Activated CD8-positive, alpha-beta memory T cell treated with anti-CD3 and anti-CD28 coated beads, Interleukin-2, amount 10 ng/mL, durations not matched to agents 7 days and 5 days (primary cell): Measurements from ENCODE around the gene STXBP1. TPM values are rescaled to one million over a fixed set of nuclear protein-coding genes. Genes with fewer than 3 reads are reported as not detected.
"Not testable (repeated sequence)": the region's sequence is repeated elsewhere in the genome, so short reads cannot be mapped to it uniquely, and the experiment has no call there.

Source experiments
- ATAC-seq: fragments of 150-1000 bp; cut with Tn5 transposase; one replicate; pipeline ENCODE4 v1.10.0; 2021; ENCODE audit warnings: moderate library complexity
- CTCF ChIA-PET: fragments of 350-600 bp; sonication (Branson Sonifier 250); formaldehyde crosslinking; loops from one replicate; lab custom pipeline; 2021; ENCODE audit warnings: antibody characterized with exemption; lab: Charles Lee
- DNase-seq: peaks from one replicate; pipeline ENCODE4 v3.0.0-alpha.2; 2020
- H3K27ac Mint-ChIP-seq: one replicate; pipeline ENCODE4 v1.8.0; 2021; ENCODE audit warnings: mild to moderate bottlenecking, mixed read lengths
- H3K27me3 Mint-ChIP-seq: one replicate; pipeline ENCODE4 v1.8.0; 2021; ENCODE audit warnings: mixed read lengths
- H3K36me3 Mint-ChIP-seq: one replicate; pipeline ENCODE4 v1.8.0; 2021; ENCODE audit warnings: mild to moderate bottlenecking, mixed read lengths
- H3K4me1 Mint-ChIP-seq: one replicate; pipeline ENCODE4 v1.8.0; 2021; ENCODE audit warnings: mixed read lengths
- H3K4me3 Mint-ChIP-seq: one replicate; pipeline ENCODE4 v1.8.0; 2021; ENCODE audit warnings: mild to moderate bottlenecking, moderate library complexity, mixed read lengths
- H3K9me3 Mint-ChIP-seq: one replicate; pipeline ENCODE4 v1.8.0; 2022; ENCODE audit warnings: low read depth, mixed read lengths
- total RNA-seq, 2 experiments: library from RNA; stranded (reverse); gene quantifications; one replicate each; pipeline ENCODE4 v1.2.3, GENCODE V29; 2021

STXBP1 gene
- total RNA-seq, 2 experiments from 2014 or later: 22.8 to 26.0 TPM

DNA sequence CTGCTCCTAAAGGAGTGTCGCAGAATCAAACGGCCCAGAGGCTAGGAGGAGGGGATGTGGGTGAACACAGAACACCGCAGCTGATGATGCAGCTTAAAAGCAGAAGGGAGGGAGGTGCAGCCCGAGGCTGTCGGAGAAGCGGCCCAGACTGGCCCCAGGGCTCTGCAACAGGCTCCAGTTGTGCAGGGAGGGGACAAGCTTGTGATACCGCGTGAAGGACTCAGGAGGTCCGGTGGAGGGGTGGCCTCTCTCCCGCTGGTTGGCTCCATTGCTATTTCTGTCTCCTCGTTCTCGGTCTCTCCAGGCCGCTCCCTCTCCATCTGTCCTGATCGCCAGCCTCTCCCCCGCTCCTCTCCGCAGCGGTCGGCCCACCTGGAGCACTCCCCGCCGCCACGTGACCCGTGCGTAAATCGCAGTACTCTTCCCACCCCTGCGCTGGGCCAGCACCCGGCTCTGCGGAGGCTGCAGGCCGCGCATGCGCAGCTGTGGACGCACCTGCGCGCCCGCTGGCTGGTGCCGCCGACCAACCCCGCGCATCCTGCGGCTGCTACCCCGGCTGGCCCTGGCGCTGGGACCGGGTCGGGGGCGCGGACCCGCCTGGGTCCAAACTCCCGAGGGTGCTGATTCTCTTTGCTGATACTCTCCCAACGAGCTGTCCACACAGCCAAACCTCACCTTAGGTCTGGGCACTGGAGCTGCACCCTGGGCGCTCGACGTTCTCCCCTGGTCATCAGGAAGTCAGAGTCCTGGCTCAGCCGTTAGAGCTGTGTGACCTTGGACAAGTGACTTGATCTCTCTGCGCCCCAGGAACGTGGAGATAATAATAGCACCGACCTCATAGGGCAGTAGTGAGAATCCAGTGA, 3.7 kb upstream of the STXBP1 start:
- DNase-seq (peak; percentile 82), ATAC-seq (peak; percentile 65)
- Mint-ChIP-seq H3K36me3 (no peaks in the 10 kb centered on the region), H3K9me3 (no peaks in the 10 kb centered on the region), H3K4me3 (peak overlapping the region; percentile 77), H3K27me3 (peaks cover 30% of the 10 kb centered on the region), H3K27ac (peak overlapping the region; percentile 54), H3K4me1 (peaks cover 24% of the 10 kb centered on the region)
- CTCF ChIA-PET: interaction anchor here (0.6 to 5.6 kb wide), 16 partner anchors 8 to 1085 kb away, joined by 3 to 37 read pairs (median 4); partner anchors contain the start of genes TOR2A and ZNF79

DNA sequence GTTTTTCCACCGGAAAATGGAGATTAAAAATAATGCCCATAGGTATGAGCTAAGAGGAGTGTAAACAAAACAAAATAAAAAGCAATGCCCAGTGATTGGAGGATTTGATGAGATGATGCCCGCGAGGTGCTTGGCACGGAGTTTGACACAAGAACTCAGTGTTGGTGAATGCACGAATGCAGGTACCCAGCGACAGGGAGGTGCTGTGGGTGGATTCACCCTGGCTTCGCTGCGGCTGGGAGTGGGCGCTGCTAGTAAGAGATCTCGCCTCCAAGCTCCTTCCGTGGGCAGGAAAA, 526 bp upstream of the STXBP1 start:
- peak overlapping the region; percentile 58 for H3K27ac Mint-ChIP-seq
- peaks cover 31% of the 10 kb centered on the region for H3K4me1 Mint-ChIP-seq
- ATAC-seq (peak; percentile 3), DNase-seq (no peak)
- H3K27me3 Mint-ChIP-seq: peaks cover 48% of the 10 kb centered on the region
- CTCF ChIA-PET: interaction anchor here (1.0 to 5.6 kb wide), 7 partner anchors 21 to 156 kb away, joined by 3 to 37 read pairs (median 3); partner anchors contain the start of genes PTRH1, TOR2A and TTC16
- H3K9me3 Mint-ChIP-seq: no peaks in the 10 kb centered on the region
- H3K36me3 Mint-ChIP-seq: no peaks in the 10 kb centered on the region
- peak overlapping the region; percentile 85 for H3K4me3 Mint-ChIP-seq

DNA sequence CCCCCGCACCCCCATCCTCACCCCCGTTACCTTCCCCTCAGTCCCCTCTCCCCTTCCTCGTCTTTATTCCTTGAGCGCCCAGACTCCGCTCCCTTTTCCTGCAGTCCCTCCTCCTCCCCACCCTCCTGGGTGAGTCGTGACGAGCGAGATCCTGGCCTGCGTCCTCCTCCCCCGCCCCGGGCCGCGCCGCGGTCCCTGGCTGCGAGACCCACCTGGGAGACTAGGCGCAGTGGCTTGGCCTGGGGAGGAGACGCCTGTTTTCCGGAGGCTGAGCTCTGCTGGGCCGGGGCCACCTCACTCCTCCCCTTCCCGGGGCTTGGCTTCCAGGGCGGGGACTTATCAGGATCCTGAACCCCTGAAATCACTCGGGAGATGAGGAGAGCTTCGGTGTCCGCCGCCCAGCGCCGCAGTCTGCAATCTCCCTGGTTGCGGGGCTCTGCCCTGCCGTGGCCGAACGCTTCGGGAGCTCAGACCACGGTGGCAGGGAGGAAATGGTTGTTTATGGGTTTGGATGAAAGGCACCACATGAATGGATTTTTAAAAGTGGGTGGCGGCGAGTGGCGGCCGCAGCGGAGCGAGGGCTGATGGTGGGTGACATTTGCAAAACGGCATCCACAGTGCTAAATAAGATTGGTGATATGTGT, 984 bp downstream of the STXBP1 start:
- Mint-ChIP-seq H3K27ac (no peak overlapping the region), H3K36me3 (no peaks in the 10 kb centered on the region), H3K4me3 (peak overlapping the region; percentile 68), H3K27me3 (peaks cover 42% of the 10 kb centered on the region), H3K9me3 (no peaks in the 10 kb centered on the region), H3K4me1 (peaks cover 25% of the 10 kb centered on the region)
- CTCF ChIA-PET: interaction anchor here (0.6 to 1.4 kb wide), 6 partner anchors 23 to 189 kb away, joined by 3 to 5 read pairs (median 3); partner anchors contain the start of gene ZNF79
- peak; percentile 59 for DNase-seq
- peak; percentile 5 for ATAC-seq

DNA sequence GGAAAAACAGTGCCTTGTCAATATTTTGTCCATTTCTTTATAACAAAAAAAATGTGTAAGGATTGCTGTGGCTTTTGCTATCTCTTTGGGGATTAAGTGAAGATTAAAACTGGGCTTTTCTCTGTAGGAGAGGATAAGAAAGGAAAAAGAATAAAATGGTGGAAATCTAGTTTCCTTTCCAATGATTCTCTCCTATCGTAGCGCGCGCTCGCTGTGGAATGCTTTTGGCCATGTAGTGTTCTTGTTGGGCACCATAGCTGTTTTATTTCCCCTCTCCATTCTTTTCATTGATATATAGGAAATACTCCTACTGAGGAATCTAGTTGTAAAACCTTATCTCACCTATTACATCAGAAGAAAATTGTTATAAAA, 1.5 kb downstream of the STXBP1 start:
- DNase-seq (no peak), ATAC-seq (no peak)
- H3K27ac Mint-ChIP-seq: no peak overlapping the region
- H3K36me3 Mint-ChIP-seq: no peaks in the 10 kb centered on the region
- H3K4me3 Mint-ChIP-seq: peak overlapping the region; percentile 68
- peaks cover 21% of the 10 kb centered on the region for H3K4me1 Mint-ChIP-seq
- H3K9me3 Mint-ChIP-seq: no peaks in the 10 kb centered on the region
- CTCF ChIA-PET: interaction anchor here (0.6 to 1.4 kb wide), 5 partner anchors 22 to 189 kb away, joined by 3 to 5 read pairs (median 3); partner anchors contain the start of gene ZNF79
- H3K27me3 Mint-ChIP-seq: peaks cover 42% of the 10 kb centered on the region

DNA sequence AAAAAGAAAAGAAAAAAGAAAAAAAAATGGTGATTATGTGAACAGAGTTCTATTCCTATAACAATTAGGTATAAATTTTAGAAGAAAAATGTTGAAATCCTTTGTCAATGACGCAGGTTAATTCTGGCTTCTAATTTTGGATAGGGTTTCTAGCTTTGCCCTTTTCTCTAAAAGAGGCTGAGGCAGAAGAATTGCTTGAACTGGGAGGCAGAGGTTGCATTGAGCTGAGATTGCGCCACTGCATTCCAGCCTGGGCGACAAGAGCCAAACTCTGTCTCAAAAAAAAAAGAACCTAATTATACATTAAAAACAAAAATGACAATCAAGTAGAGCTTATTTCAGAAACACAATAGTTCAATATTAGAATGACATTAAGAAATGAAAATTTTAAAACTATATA, 2.9 kb downstream of the STXBP1 start:
- H3K27me3 Mint-ChIP-seq: peaks cover 29% of the 10 kb centered on the region
- H3K27ac Mint-ChIP-seq: no peak overlapping the region
- peaks cover 15% of the 10 kb centered on the region for H3K4me1 Mint-ChIP-seq
- CTCF ChIA-PET: interaction anchor here (1.1 kb wide), 1 partner anchor 43 kb away, joined by 3 read pairs; no protein-coding TSS in a partner anchor
- no peaks in the 10 kb centered on the region for H3K36me3 Mint-ChIP-seq
- H3K4me3 Mint-ChIP-seq: no peak overlapping the region
- DNase-seq: no peak
- no peak for ATAC-seq
- no peaks in the 10 kb centered on the region for H3K9me3 Mint-ChIP-seq

DNA sequence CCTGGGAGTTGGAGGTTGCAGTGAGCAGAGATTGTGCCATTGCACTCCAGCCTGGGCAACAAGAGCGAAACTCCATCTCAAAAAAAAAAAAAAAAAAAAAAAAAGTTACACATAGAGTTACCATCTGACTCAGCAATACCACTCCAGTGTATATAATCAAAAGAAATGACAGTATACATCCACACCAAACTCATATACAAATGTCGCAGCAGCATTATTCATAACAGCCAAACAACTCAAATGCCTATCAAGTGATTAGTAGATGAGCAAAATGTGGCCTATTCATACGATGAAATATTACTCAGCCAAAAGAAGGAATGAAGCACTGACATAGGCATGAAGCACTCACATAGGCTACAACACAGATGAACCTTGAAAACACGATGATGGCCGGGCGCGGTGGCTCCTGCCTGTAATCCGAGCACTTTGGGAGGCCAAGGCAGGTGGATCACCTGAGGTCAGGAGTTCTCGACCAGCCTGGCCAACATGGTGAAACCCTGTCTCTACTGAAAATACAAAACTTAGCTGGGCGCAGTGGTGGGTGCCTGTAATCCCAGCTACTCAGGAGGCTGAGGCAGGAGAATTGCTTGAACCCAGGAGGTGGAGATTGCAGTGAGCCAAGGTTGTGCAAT, 9.4 kb downstream of the STXBP1 start:
- H3K27me3 Mint-ChIP-seq, H3K27ac Mint-ChIP-seq, H3K36me3 Mint-ChIP-seq, H3K4me1 Mint-ChIP-seq, CTCF ChIA-PET, H3K9me3 Mint-ChIP-seq, DNase-seq, H3K4me3 Mint-ChIP-seq: not testable (repeated sequence)
- ATAC-seq: peak; percentile 66

GRCh38 chr9:127626752-127627493, 14.8 kb downstream of the STXBP1 start:
- no peak overlapping the region for H3K27ac Mint-ChIP-seq
- H3K4me3 Mint-ChIP-seq: no peak overlapping the region
- ATAC-seq: no peak
- H3K27me3 Mint-ChIP-seq: peaks cover 11% of the 10 kb centered on the region
- H3K36me3 Mint-ChIP-seq: no peaks in the 10 kb centered on the region
- CTCF ChIA-PET: no interaction called here
- H3K9me3 Mint-ChIP-seq: no peaks in the 10 kb centered on the region
- no peaks in the 10 kb centered on the region for H3K4me1 Mint-ChIP-seq
- DNase-seq: no peak

DNA sequence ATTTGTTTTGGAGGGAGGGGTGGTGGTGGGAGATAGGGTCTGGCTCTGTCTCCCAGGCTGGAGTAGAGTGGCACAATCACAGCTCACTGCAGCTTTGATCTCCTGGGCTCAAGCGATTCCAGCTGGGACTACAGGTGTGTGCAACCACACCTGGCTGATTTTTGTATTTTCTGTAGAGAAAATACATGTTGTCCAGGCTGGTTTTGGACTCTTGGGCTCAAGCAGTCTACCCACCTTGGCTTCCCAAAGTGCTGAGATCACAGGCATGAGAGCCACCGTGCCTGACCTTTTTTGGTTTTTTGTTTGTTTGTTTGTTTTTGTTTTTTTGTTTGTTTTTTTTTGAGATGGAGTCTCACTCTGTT, 15.4 kb downstream of the STXBP1 start:
- CTCF ChIA-PET: no interaction called here
- no peaks in the 10 kb centered on the region for H3K4me1 Mint-ChIP-seq
- H3K27me3 Mint-ChIP-seq: peaks cover 10% of the 10 kb centered on the region
- H3K9me3 Mint-ChIP-seq: no peaks in the 10 kb centered on the region
- no peaks in the 10 kb centered on the region for H3K36me3 Mint-ChIP-seq
- H3K4me3 Mint-ChIP-seq: no peak overlapping the region
- DNase-seq (no peak), ATAC-seq (no peak)
- H3K27ac Mint-ChIP-seq: no peak overlapping the region

GRCh38 chr9:127628758-127629467, 16.8 kb downstream of the STXBP1 start:
- ATAC-seq (no peak), DNase-seq (no peak)
- Mint-ChIP-seq H3K4me1 (peaks cover 2% of the 10 kb centered on the region), H3K9me3 (no peaks in the 10 kb centered on the region), H3K27ac (no peak overlapping the region), H3K4me3 (no peak overlapping the region), H3K36me3 (no peaks in the 10 kb centered on the region), H3K27me3 (peaks cover 10% of the 10 kb centered on the region)
- CTCF ChIA-PET: no interaction called here

DNA sequence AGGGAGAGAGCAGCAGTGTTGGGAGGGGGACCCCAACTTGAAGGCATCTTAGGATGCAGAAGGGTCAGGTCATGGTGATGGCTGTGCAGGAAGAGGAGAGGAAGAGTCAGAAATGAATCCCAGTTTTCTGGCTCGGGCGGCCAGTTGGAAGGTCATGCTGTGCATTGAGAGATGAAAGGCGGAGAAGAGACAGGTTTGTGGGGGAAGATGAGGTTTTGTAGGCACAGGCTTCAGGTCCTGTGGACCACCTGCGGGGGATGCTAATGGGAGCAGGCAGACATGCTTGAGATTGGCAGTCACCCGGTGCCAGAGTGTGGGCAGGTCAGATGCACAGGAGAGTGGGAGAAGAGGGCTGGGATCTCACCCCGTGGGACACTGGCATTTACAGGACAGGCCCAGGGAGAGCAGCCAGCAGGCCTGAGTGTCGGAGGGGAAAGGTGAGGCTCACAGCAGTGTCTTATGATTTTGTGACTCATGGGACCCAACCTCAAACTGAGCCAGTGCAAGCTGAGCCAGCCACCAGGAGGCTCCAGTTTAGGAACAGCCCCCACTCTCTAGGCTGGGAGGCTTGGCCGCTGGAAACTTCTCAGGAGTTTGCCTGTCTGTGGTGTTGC, 17.5 kb downstream of the STXBP1 start:
- Mint-ChIP-seq H3K36me3 (no peaks in the 10 kb centered on the region), H3K4me1 (peaks cover 7% of the 10 kb centered on the region), H3K27ac (no peak overlapping the region), H3K4me3 (no peak overlapping the region), H3K27me3 (peaks cover 10% of the 10 kb centered on the region), H3K9me3 (no peaks in the 10 kb centered on the region)
- ATAC-seq (no peak), DNase-seq (no peak)
- CTCF ChIA-PET: no interaction called here

GRCh38 chr9:127633216-127633862, 21.3 kb downstream of the STXBP1 start:
- CTCF ChIA-PET: interaction anchor here (1.0 kb wide), 1 partner anchor 102 kb away, joined by 3 read pairs; the partner anchor contains the start of gene TOR2A
- no peak overlapping the region for H3K4me3 Mint-ChIP-seq
- no peak overlapping the region for H3K27ac Mint-ChIP-seq
- peaks cover 7% of the 10 kb centered on the region for H3K27me3 Mint-ChIP-seq
- H3K4me1 Mint-ChIP-seq: peaks cover 8% of the 10 kb centered on the region
- DNase-seq (no peak), ATAC-seq (no peak)
- no peaks in the 10 kb centered on the region for H3K36me3 Mint-ChIP-seq
- no peaks in the 10 kb centered on the region for H3K9me3 Mint-ChIP-seq

- Mint-ChIP-seq H3K4me1 (peaks cover 8% of the 10 kb centered on the region), H3K27ac (no peak overlapping the region), H3K27me3 (peaks cover 4% of the 10 kb centered on the region), H3K4me3 (no peak overlapping the region), H3K9me3 (no peaks in the 10 kb centered on the region), H3K36me3 (no peaks in the 10 kb centered on the region)
- no peak for DNase-seq
- no peak for ATAC-seq
- CTCF ChIA-PET: interaction anchor here (0.7 to 1.0 kb wide), 2 partner anchors 30 to 101 kb away, joined by 3 read pairs; partner anchors contain the start of gene TOR2A
Measured at GRCh38 chr9:127634021-127634420, 21.9 kb downstream of the STXBP1 start.
